SU-DHL-6 (cell line): ENCODE results near the gene ARL6IP5.

Experiments
- CTCF ChIP-seq: fragments of 200-600 bp; sonication (generic); IDR thresholded peaks from one replicate; pipeline ENCODE4 v1.5.1; 2017; ENCODE audit warnings: antibody characterized with exemption, mild to moderate bottlenecking, low read length, moderate library complexity; ENCODE audit not compliant: insufficient read depth, poor library complexity, severe bottlenecking
- EZH2phosphoT487 ChIP-seq: fragments of 200-600 bp; sonication (generic), shearing (Covaris generic); conservative IDR thresholded peaks from 2 replicates; pipeline ENCODE4 v1.6.1; 2018; ENCODE audit warnings: mild to moderate bottlenecking, antibody characterized with exemption, low read length, moderate library complexity, mixed read lengths

GRCh38 chr3:69088063-69088462 lies 3.3 kb downstream of the ARL6IP5 start:
- TF ChIP-seq CTCF (no peak), EZH2phosphoT487 (no peak)
